NB4 (cell line): ENCODE data around the gene RANBP17.

Experiments
- MYC ChIP-seq: IDR thresholded peaks from 2 replicates; pipeline ENCODE4 v1.6.1; 2011; ENCODE audit warnings: low read depth, low read length
- TF ChIP-seq, protein P1 (sequence below): IDR thresholded peaks from one replicate; pipeline ENCODE4 v1.5.1; 2012; ENCODE audit warnings: low read depth, low read length

DNA sequence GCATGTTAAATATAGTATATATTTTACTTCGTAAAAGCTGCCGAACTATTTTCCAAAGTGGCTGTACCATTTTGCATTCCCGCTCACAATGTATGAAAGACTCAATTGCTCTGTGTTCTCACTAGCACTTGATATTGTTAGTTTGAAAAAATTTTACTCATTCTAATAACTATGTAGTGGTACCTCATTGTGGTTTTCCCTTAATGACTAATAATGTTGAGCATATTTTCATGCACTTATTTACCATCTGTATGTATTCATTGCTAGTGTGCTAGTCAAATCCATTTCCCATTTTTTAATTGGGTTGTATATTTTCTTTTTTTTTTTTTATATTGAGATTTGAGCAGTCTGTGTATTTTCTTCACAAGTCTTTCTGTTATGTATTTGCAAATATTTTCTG is 58.4 kb downstream of the RANBP17 start:
- TF ChIP-seq, protein P1, sequence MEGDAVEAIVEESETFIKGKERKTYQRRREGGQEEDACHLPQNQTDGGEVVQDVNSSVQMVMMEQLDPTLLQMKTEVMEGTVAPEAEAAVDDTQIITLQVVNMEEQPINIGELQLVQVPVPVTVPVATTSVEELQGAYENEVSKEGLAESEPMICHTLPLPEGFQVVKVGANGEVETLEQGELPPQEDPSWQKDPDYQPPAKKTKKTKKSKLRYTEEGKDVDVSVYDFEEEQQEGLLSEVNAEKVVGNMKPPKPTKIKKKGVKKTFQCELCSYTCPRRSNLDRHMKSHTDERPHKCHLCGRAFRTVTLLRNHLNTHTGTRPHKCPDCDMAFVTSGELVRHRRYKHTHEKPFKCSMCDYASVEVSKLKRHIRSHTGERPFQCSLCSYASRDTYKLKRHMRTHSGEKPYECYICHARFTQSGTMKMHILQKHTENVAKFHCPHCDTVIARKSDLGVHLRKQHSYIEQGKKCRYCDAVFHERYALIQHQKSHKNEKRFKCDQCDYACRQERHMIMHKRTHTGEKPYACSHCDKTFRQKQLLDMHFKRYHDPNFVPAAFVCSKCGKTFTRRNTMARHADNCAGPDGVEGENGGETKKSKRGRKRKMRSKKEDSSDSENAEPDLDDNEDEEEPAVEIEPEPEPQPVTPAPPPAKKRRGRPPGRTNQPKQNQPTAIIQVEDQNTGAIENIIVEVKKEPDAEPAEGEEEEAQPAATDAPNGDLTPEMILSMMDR: no peak
- no peak for TF ChIP-seq MYC
